HepG2 (cell line): ENCODE measurements around the gene EIF6. TPM values are rescaled to one million over a fixed set of nuclear protein-coding genes. Genes with fewer than 3 reads are reported as not detected.

Experiments used
- ARID4A ChIP-seq: sonication (generic); formaldehyde crosslinking; IDR thresholded peaks from 2 replicates; pipeline ENCODE4 v1.5.0; 2020; ENCODE audit warnings: mild to moderate bottlenecking, missing genetic modification reagents, borderline replicate concordance
- BRCA1 ChIP-seq: sonication (generic); formaldehyde crosslinking; IDR thresholded peaks from 2 replicates; pipeline ENCODE4 v1.4.0; 2020; ENCODE audit warnings: missing genetic modification reagents
- CEBPZ ChIP-seq: IDR thresholded peaks from 2 replicates; pipeline ENCODE4 v1.6.1; 2012; ENCODE audit warnings: low read length, improper control_type of control experiment
- CREM ChIP-seq, 2 experiments: sonication (generic) in 1 of 2; formaldehyde crosslinking in 1 of 2; IDR thresholded peaks; 2 replicates each; pipeline versions ENCODE4 v1.4.0 to v1.6.1; 2016 to 2020; ENCODE audit warnings: antibody characterized with exemption in 1 of 2, mild to moderate bottlenecking in 1 of 2, missing genetic modification reagents in 1 of 2
- DZIP1 ChIP-seq: sonication (generic); formaldehyde crosslinking; IDR thresholded peaks from 2 replicates; pipeline ENCODE4 v1.5.0; 2020; ENCODE audit warnings: mild to moderate bottlenecking, missing genetic modification reagents
- HCFC1 ChIP-seq: fragments of 150-350 bp; IDR thresholded peaks from 2 replicates; pipeline ENCODE4 v1.6.1; 2014; ENCODE audit warnings: low read depth, low read length
- MEIS1 ChIP-seq: sonication (generic); formaldehyde crosslinking; IDR thresholded peaks from 2 replicates; pipeline ENCODE4 v1.9.0; 2021; ENCODE audit warnings: mild to moderate bottlenecking, missing genetic modification reagents, moderate library complexity, borderline replicate concordance
- NONO ChIP-seq, 2 experiments: fragments of 450-650 bp in 1 of 2; sonication (generic) in 1 of 2; formaldehyde crosslinking in 1 of 2; IDR thresholded peaks in 1 of 2; conservative IDR thresholded peaks in 1 of 2; 2 replicates each; pipeline versions ENCODE4 v1.6.1 to v1.8.0; 2017 to 2022; ENCODE audit warnings: mild to moderate bottlenecking in 1 of 2, missing genetic modification reagents in 1 of 2, moderate library complexity in 1 of 2
- NR2C2 ChIP-seq: sonication (generic); formaldehyde crosslinking; IDR thresholded peaks from 2 replicates; pipeline ENCODE4 v1.4.0; 2020; ENCODE audit warnings: missing genetic modification reagents, mild to moderate bottlenecking, moderate library complexity, borderline replicate concordance
- SRSF1 ChIP-seq: fragments of 200-400 bp; formaldehyde crosslinking; optimal IDR thresholded peaks from 2 replicates; pipeline ENCODE3; 2017; ENCODE audit warnings: mild to moderate bottlenecking, low read depth, low read length, moderate library complexity
- ZNF547 ChIP-seq: sonication (generic); formaldehyde crosslinking; IDR thresholded peaks from 2 replicates; pipeline ENCODE4 v1.5.1; 2020; ENCODE audit warnings: mild to moderate bottlenecking, missing genetic modification reagents
- polyA plus RNA-seq, 8 experiments: library from polyadenylated mRNA; depleted of rRNA in 3 of 8; stranded (reverse) in 7 of 8; unstranded in 1 of 8; fragments of >200 nt; fragmentation: Illumina TruSeq in 4 of 8; extraction: Trizol in 4 of 8; gene quantifications; 2 replicates each; pipeline versions ENCODE4 v1.2.1 to v1.2.3, GENCODE V29; 2011 to 2016; ENCODE audit warnings: low read depth in 4 of 8, missing spikeins in 1 of 8, mixed read lengths in 1 of 8; ENCODE audit not compliant: insufficient read depth in 1 of 8
- total RNA-seq, 5 experiments: library from RNA; depleted of rRNA; stranded (reverse); fragments of >200 nt; fragmentation: Illumina TruSeq; extraction: Trizol; gene quantifications; 2 replicates each; pipeline ENCODE4 v1.2.3, GENCODE V29; 2016; ENCODE audit warnings: low read depth in 1 of 5
- TF ChIP-seq, protein P1 (sequence below): sonication (generic); formaldehyde crosslinking; IDR thresholded peaks from 2 replicates; pipeline ENCODE4 v1.8.1; 2022; ENCODE audit warnings: low read depth, mild to moderate bottlenecking, missing genetic modification reagents
- TF ChIP-seq, protein P2 (sequence below): sonication (generic); formaldehyde crosslinking; IDR thresholded peaks from 2 replicates; pipeline ENCODE4 v1.4.0; 2020; ENCODE audit warnings: missing genetic modification reagents

Gene EIF6
- total and polyA plus RNA-seq, 2 of the 13 experiments (the other 11 are each of a cell fraction or from before 2014, with no cell fraction given): 462 to 466 TPM

DNA sequence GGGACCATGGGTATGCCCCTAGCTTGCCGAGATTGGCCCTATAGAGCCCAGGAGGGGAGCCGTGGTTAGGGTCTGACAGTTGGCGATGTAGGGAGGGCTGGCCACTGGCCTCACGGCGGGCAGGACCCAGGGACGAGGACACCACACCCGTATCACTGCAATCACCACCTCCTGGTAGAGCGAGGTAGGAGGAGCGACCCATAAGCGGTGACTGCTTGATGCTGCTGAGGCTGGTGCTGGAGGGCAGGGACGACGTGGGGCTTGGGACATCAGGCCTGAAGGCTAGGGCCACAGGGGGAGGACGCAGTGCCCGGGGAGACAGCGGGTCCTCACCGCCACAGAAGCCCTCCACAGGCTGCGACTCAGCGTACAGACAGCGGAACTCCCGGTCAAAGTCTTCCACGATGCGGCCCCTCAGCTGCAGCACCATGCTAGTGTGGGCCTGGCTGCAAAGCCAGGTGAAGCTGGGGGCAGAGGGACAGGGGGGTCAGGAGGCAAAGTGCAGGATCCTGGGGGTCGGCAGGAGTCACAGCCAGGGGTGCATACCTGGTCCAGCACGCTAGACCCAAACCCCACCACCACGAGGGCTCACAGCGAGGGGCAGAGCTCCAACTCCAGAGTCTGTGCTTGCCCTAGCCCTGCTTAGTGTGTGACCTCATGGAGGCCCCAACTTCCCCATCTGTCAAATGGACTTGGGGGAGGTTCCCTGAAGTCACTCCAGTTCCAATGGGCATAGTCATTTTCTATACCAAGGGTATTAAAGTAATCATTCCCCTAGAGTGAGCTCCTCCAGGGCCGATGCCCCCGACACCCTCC, 3.1 kb upstream of the EIF6 start (continued):
- TF ChIP-seq ARID4A: peak; percentile 53; the same call in 1 of the 2 replicates
- TF ChIP-seq, protein P1, sequence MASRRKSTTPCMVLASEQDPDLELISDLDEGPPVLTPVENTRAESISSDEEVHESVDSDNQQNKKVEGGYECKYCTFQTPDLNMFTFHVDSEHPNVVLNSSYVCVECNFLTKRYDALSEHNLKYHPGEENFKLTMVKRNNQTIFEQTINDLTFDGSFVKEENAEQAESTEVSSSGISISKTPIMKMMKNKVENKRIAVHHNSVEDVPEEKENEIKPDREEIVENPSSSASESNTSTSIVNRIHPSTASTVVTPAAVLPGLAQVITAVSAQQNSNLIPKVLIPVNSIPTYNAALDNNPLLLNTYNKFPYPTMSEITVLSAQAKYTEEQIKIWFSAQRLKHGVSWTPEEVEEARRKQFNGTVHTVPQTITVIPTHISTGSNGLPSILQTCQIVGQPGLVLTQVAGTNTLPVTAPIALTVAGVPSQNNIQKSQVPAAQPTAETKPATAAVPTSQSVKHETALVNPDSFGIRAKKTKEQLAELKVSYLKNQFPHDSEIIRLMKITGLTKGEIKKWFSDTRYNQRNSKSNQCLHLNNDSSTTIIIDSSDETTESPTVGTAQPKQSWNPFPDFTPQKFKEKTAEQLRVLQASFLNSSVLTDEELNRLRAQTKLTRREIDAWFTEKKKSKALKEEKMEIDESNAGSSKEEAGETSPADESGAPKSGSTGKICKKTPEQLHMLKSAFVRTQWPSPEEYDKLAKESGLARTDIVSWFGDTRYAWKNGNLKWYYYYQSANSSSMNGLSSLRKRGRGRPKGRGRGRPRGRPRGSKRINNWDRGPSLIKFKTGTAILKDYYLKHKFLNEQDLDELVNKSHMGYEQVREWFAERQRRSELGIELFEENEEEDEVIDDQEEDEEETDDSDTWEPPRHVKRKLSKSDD (CRISPR knock-in tag): no peak
- 0 out of 2 replicates have a peak, but pooled peaks have one; percentile 66 for TF ChIP-seq MEIS1 (CRISPR knock-in tag)
- TF ChIP-seq DZIP1: peak; percentile 37; the same call in 1 of the 2 replicates
- TF ChIP-seq ZNF547 (CRISPR knock-in tag): no peak
- no peak for TF ChIP-seq NR2C2 (CRISPR knock-in tag)
- TF ChIP-seq CREM (IDR thresholded peaks at IDR 0.05): no peak
- TF ChIP-seq CREM (CRISPR knock-in tag; IDR thresholded peaks at IDR 0.05): no peak
- TF ChIP-seq BRCA1 (CRISPR knock-in tag): no peak
- TF ChIP-seq NONO (IDR thresholded peaks at IDR 0.05): no peak
- peak; percentile 33 for TF ChIP-seq NONO (CRISPR knock-in tag; conservative IDR thresholded peaks at IDR 0.05)
- TF ChIP-seq, protein P2, sequence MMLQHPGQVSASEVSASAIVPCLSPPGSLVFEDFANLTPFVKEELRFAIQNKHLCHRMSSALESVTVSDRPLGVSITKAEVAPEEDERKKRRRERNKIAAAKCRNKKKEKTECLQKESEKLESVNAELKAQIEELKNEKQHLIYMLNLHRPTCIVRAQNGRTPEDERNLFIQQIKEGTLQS (CRISPR knock-in tag): no peak
- TF ChIP-seq SRSF1: no peak
- TF ChIP-seq HCFC1: no peak
- no peak for TF ChIP-seq CEBPZ
